ENCODE results near the gene MME.

Gene MME

DNA sequence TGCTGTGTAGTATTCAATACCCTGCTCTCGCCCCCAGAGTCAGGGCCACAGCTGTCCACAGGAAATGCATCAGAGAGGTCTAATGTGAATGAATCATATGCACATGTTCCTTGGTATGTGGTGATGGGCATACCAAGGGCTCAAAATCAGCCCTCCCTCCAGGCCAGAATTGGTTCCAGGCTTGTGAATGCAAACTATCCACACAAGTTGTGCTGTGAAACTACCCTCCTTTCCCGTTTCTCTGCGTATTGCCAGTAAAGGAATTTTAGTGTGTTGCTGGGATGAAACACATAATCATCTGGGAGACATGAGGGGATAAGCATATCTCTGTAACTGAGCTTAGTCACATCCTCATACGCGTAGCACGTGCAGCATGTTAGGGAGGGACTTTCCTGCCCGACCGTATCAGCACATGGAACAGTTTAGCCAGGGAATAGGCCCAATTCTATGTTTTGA, 9.2 kb upstream of the MME start:
- Mint-ChIP-seq H3K36me3 (no peaks in the 10 kb centered on the region), H3K27ac (no peak overlapping the region), H3K9me3 (peaks cover 19% of the 10 kb centered on the region), H3K4me1 (no peaks in the 10 kb centered on the region), H3K4me3 (no peak overlapping the region)
- ATAC-seq (no peak), DNase-seq (ENCODE audit: low spot score in 2 of 2) (no peak)

DNA sequence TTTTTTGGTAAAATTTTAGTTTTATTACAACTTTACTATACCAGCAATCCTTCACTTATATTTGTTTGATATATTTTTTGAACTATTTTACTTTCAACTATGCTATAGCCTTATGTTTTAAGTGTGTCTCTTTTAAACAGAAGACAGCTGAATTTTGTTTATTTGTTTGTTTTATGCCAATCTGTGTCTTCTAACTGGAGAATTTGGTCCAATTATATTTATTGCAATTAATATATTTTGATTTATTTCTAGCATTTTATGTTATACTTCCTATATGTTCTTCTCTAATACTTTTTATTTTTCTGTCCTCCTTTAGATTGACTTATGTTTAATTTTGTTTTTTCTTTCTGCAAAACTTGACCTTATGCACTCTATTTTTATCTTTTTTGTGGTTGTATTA, 4.9 kb upstream of the MME start:
- H3K4me3 Mint-ChIP-seq, result no peak overlapping the region
- H3K36me3 Mint-ChIP-seq, result no peaks in the 10 kb centered on the region
- DNase-seq (ENCODE audit: low spot score in 2 of 2) (no peak), ATAC-seq (no peak)
- no peak overlapping the region for H3K27ac Mint-ChIP-seq
- H3K9me3 Mint-ChIP-seq, result peaks cover 15% of the 10 kb centered on the region
- no peaks in the 10 kb centered on the region for H3K4me1 Mint-ChIP-seq

DNA sequence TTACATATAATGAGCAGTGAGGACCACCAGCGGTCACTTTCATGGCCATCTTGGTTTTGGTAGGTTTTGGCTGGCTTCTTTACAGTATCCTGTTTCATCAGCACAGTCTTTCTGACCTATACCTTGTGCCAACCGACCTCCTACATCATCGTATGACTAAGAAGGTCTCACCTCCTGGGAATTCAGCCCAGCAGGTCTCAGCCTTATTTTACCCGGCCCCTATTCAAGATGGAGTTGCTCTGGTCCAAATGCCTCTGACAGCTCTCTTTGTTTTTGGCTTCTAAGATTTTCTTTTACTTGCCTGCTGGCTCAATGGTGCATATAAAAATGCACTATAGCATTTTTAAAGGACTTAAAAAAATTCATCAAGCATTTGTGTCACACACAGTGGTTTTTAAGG, 3.2 kb upstream of the MME start:
- no peak overlapping the region for H3K27ac Mint-ChIP-seq
- no peak overlapping the region for H3K4me3 Mint-ChIP-seq
- H3K4me1 Mint-ChIP-seq, result no peaks in the 10 kb centered on the region
- ATAC-seq (no peak), DNase-seq (ENCODE audit: low spot score in 2 of 2) (no peak)
- H3K36me3 Mint-ChIP-seq, result no peaks in the 10 kb centered on the region
- H3K9me3 Mint-ChIP-seq, result peaks cover 15% of the 10 kb centered on the region

DNA sequence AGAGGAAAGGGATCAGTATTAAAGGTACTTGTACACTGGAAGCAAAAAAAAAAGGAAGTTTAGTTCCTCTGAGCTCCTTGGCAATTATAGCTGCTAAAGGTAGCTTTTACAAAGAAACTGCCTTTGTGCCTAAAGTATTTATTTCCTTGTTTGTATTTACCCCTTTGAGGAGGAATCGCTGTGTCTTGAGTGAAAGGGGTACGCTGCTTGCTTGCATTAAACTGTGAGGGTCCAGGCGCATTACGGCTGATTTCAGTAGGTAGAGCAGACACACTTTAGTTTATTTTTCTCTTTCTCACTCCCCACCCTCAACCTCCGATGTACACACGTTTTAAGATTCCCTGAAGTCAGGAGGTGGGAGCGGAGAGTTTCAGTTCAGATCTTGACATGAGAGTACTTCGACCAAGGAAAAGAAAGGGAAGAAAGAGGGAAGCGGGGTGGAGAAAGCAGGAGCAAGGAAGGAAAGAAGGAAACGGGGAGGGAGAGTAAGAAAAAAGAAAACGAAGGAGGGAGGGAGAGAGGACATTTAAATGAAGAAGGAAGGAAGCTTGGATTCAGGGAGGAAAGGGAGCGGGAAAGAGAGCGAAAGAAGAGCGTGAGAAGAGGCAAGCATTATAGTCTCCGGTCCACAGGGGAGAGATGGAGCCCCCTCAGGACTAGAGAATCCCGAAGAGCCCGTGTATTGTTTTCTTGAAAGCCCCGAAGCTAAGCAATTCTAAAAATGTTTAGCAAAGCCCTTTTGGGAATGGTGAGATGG, 1.2 kb upstream of the MME start:
- DNase-seq (ENCODE audit: low spot score in 2 of 2), result no peak
- Mint-ChIP-seq H3K9me3 (peaks cover 10% of the 10 kb centered on the region), H3K4me1 (no peaks in the 10 kb centered on the region), H3K36me3 (no peaks in the 10 kb centered on the region), H3K27ac (no peak overlapping the region), H3K4me3 (peak overlapping the region; percentile 7)
- no peak for ATAC-seq

DNA sequence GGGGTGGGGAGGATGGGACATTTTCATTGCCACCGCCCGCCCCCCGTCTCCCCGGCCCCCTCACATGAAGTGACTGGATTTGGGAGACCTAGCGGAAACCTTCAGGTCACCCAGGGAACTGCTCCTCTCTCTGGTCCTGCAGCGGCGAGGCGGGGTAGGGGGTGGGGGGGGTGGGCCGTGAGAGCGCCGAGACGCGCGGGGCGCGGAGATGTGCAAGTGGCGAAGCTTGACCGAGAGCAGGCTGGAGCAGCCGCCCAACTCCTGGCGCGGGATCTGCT, 712 bp upstream of the MME start:
- Mint-ChIP-seq H3K4me1 (no peaks in the 10 kb centered on the region), H3K27ac (no peak overlapping the region), H3K36me3 (no peaks in the 10 kb centered on the region), H3K4me3 (peak overlapping the region; percentile 39), H3K9me3 (peaks cover 6% of the 10 kb centered on the region)
- no peak for DNase-seq (ENCODE audit: low spot score in 2 of 2)
- no peak for ATAC-seq

DNA sequence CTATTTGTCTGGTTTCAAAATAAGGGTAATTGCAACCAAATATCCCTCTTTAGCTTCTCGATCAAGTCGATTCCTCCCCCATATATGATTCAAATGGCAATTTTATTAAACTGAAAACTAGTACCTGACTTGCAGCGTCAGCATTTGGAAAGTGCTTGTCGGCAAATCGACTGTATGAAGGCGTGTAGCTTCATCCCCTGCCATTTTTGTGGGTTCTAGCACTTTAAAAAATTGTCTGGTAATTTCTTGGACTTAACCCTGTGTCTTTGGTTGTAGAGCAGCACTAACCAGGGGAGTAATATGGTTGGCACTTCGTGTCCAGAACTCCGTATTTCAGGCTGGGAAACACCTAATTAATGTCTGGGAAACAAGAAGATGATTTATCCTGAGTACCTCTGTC, 573 bp downstream of the MME start:
- Mint-ChIP-seq H3K4me3 (peak overlapping the region; percentile 39), H3K27ac (no peak overlapping the region), H3K36me3 (no peaks in the 10 kb centered on the region), H3K9me3 (peaks cover 5% of the 10 kb centered on the region), H3K4me1 (no peaks in the 10 kb centered on the region)
- no peak for DNase-seq (ENCODE audit: low spot score in 2 of 2)
- ATAC-seq, result no peak

DNA sequence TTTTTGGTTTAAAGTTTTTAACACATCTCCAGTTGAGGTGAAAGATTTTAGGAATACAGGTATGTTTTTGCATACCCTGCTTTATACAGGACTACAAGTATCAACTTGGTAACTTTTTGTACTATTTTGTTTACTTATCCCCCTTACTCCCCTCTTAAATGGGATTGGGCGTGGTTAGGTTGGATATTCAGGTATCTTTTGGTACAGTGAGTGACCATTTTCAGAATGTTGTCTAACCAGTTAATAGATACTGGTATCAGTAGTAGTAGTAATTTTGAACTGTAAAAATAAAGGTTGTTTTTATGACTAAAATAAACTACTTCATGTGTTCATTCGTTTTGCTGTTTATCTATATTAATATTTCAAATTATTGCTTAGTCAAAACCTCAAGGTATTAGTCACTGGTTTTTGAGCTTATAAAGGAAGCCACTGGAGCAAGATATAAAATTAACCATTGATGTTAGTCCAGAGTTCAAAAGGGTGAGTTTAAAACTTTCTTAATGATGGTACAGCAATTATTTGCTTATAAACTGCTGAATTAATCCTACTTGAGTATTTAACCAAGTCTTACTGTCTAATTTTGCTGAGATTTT, 3.3 kb downstream of the MME start:
- no peak for ATAC-seq

DNA sequence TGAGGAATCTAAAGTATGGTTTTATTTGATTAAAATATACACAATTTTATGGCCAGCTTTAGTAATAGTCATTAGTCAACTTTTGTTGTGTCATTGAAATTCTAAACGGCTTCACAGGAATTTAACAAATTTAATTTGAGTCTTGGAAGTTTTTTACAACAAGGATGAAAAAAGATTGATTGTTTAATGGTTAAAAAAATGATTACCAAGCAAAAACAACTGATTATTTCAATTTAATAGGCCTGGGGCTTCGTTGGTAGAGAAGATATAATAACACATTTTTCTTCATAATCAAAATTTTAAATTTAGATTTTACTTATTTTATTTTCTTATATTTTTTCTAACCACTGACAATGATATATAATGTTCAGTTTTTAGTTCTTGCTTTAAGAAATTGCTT, 4.4 kb downstream of the MME start:
- no peak overlapping the region for H3K27ac Mint-ChIP-seq
- no peaks in the 10 kb centered on the region for H3K4me1 Mint-ChIP-seq
- DNase-seq (ENCODE audit: low spot score in 2 of 2), result no peak
- peaks cover 9% of the 10 kb centered on the region for H3K9me3 Mint-ChIP-seq
- ATAC-seq, result no peak
- H3K4me3 Mint-ChIP-seq, result no peak overlapping the region
- H3K36me3 Mint-ChIP-seq, result no peaks in the 10 kb centered on the region

More for the DNA sequence above, 3.3 kb downstream of the MME start:
- no peaks in the 10 kb centered on the region for H3K36me3 Mint-ChIP-seq
- no peak for DNase-seq (ENCODE audit: low spot score in 2 of 2)
- no peak overlapping the region for H3K4me3 Mint-ChIP-seq
- peaks cover 9% of the 10 kb centered on the region for H3K9me3 Mint-ChIP-seq
- H3K27ac Mint-ChIP-seq, result no peak overlapping the region
- no peaks in the 10 kb centered on the region for H3K4me1 Mint-ChIP-seq

DNA sequence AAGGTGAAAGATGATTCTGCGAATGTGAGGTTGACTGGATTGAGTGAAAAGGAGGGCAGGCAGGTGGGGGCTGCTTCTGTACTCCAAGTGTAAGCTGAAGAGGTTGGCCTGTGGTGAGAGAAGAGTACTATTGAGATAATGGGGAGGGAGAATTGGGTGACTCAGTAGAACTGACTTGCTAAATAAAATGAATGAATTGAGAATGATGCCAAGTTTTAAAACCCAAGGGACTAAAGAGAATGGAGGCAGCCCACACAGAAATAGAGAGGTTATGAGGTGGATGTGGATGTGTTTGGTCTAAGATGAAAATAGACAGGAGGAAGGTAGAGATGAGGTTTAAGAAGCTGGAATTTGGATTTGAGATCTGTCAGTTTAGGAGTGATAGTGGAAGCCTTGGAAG, 5.9 kb downstream of the MME start:
- H3K36me3 Mint-ChIP-seq, result no peaks in the 10 kb centered on the region
- ATAC-seq (no peak), DNase-seq (ENCODE audit: low spot score in 2 of 2) (no peak)
- H3K27ac Mint-ChIP-seq, result no peak overlapping the region
- H3K4me3 Mint-ChIP-seq, result no peak overlapping the region
- no peaks in the 10 kb centered on the region for H3K4me1 Mint-ChIP-seq
- H3K9me3 Mint-ChIP-seq, result peaks cover 9% of the 10 kb centered on the region

DNA sequence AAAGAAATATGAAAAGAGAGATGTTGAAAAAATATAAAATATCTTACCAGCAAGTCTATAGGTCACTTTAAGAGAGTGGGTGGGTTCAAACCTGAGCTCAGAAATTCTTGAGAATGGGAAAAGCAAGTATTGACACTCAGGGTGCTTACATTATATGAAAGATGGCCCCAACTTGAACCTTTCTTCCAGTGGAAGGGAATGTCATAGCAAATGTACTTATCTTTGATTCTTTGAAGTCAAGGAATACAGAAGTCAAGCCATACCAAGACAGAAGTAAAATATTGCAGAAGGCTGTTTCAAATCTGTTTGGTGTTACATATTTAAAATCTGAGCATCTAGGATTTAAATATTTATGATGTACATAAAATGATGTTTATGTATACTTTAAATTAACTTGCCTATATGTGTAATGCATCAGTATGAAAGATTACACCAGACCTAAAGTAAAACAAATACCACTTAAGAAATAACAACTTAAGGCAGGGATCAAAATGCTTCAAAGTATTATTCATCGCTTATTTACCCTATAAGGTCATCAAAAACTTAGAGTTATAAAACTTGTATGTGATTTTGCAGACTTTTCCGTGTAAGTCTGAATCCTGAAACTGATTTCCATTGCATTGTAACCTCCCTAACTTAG, 8.7 kb downstream of the MME start:
- ATAC-seq, result no peak
- Mint-ChIP-seq H3K36me3 (no peaks in the 10 kb centered on the region), H3K27ac (no peak overlapping the region), H3K4me3 (no peak overlapping the region), H3K4me1 (no peaks in the 10 kb centered on the region), H3K9me3 (peaks cover 9% of the 10 kb centered on the region)
- DNase-seq (ENCODE audit: low spot score in 2 of 2), result no peak

DNA sequence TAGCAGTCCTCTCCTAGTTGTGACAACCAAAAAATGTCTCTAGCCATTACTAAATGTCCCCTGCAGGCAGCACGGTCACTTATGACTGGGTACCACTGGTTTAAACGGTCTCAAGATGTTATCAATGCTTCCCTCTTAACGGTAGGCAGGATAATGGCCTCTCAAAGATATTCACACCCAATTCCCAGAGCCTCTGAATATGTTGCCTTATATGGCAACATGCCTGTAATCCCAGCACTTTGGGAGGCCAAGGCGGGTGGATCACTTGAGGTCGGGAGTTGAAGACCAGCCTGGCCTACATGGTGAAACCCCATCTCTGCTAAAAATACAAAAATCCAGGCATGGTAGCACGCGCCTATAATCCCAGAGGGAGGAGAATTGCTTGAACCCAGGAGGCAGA, 9.4 kb downstream of the MME start:
- DNase-seq (ENCODE audit: low spot score in 2 of 2), result no peak
- no peak overlapping the region for H3K4me3 Mint-ChIP-seq
- H3K4me1 Mint-ChIP-seq, result no peaks in the 10 kb centered on the region
- peaks cover 9% of the 10 kb centered on the region for H3K9me3 Mint-ChIP-seq
- no peak for ATAC-seq
- no peak overlapping the region for H3K27ac Mint-ChIP-seq
- no peaks in the 10 kb centered on the region for H3K36me3 Mint-ChIP-seq

DNA sequence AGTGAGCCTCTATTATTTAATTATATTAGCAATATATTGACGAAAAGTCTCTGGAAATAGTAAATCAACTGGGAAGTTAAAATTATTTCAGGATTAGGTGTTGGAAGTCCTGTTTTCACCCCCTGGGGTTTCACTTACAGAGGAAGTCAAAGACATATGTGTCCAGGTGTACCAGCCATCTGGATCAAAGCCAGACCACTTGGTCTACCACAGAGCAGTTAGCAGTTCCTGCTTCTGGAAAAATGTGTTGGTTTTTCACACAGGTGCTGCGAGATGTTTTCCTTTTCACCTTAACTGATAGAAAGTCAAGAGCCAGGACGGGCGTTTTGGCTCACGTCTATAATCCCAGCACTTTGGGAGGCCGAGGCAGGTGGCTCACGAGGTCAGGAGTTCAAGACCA, 13.1 kb downstream of the MME start:
- Mint-ChIP-seq H3K4me3 (no peak overlapping the region), H3K27ac (no peak overlapping the region), H3K9me3 (no peaks in the 10 kb centered on the region), H3K4me1 (no peaks in the 10 kb centered on the region), H3K36me3 (no peaks in the 10 kb centered on the region)
- ATAC-seq (no peak), DNase-seq (ENCODE audit: low spot score in 2 of 2) (no peak)

DNA sequence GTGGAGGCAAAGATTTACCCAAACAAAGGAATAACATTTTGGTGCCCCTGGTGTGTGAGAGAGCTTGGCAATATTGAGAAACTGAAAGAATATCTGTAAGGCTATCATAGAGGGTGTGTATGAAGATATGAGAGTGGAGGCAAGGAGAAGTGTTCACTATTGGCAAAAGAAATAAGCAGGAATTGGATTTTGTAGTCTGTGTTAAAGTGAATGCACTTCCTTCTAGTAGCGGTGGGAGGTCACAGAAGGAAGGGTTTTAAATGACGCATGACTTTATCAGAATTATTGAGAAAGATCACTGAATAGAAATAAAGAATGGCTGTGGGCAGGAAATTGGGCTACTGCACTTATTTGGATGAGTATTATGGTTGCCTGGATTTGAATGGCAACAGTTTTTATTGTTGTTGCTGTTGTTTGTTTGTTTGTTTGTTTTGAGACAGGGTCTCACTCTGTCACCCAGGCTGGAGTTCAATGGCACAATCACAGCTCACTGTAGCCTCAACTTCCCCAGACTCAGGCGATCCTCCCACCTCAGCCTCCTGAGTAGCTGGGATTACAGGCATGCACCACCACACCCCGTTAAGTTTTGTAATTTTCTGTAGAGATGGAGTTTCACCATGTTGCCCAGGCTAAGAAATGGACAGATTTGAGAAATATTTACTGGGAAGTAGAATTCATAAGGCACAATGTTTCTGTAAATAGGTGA, 16.3 kb downstream of the MME start:
- H3K9me3 Mint-ChIP-seq, result peaks cover 4% of the 10 kb centered on the region
- no peaks in the 10 kb centered on the region for H3K36me3 Mint-ChIP-seq
- no peak overlapping the region for H3K4me3 Mint-ChIP-seq
- no peaks in the 10 kb centered on the region for H3K4me1 Mint-ChIP-seq
- ATAC-seq, result no peak
- H3K27ac Mint-ChIP-seq, result no peak overlapping the region
- no peak for DNase-seq (ENCODE audit: low spot score in 2 of 2)

DNA sequence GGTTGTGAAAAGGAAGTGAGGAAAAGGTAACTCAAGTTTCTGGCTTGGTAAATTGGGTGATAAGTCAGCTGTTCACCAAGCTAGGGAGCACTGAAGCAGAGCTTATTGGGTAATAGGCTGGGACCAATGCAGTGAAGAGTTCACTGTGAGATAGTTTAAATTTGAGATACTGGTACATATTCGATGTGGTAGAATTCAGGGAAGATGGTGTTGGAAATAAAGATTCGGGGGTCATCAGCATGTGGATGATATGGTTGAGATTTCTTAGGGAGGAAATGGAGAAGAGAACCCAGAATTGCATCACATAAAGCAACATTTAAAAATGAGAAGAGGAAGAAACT, 16.9 kb downstream of the MME start:
- peaks cover 4% of the 10 kb centered on the region for H3K9me3 Mint-ChIP-seq
- DNase-seq (ENCODE audit: low spot score in 2 of 2) (no peak), ATAC-seq (no peak)
- no peak overlapping the region for H3K4me3 Mint-ChIP-seq
- no peaks in the 10 kb centered on the region for H3K4me1 Mint-ChIP-seq
- H3K36me3 Mint-ChIP-seq, result no peaks in the 10 kb centered on the region
- H3K27ac Mint-ChIP-seq, result no peak overlapping the region

DNA sequence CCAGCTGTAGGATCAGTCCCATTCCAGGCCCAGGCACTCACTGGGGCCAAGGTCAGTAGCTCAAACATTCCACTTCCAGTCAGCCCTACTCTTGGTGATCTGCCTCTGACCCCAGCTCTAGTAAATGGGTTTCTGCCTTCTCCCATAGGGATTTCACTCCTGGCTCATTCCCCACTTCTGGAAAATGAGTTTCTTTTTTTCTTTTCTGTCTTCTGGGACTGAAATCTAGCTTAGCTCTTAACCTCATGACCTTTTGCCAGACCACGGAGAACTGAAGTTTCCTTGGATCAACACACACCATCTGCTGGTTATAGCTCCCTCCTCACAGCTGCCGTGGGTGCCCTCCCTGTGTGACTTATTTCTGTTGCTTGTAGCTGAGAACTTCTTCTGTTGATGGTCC, 21.3 kb downstream of the MME start:
- ATAC-seq, result no peak
- Mint-ChIP-seq H3K4me1 (no peaks in the 10 kb centered on the region), H3K4me3 (no peak overlapping the region), H3K36me3 (no peaks in the 10 kb centered on the region), H3K27ac (no peak overlapping the region), H3K9me3 (peaks cover 6% of the 10 kb centered on the region)
- no peak for DNase-seq (ENCODE audit: low spot score in 2 of 2)

DNA sequence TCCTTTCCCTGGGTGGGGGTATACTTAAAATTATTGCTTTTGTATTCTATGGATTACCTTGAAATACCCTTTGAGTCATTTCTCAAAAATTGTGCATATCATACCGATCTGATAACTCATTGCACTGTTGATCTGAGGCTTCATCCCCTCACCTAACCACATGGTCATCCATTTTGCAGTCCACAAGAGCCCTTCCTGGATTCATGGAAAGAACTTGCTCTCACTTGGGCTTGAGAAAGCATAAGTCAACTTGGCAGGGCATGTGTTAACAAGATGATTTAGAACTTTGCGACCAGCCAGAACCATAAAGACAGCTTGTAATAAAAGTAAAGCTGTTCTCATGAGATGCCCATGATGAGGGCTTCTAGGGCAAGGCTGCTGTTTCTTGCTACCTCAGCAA, 22.2 kb downstream of the MME start:
- H3K4me3 Mint-ChIP-seq, result no peak overlapping the region
- H3K36me3 Mint-ChIP-seq, result no peaks in the 10 kb centered on the region
- H3K4me1 Mint-ChIP-seq, result no peaks in the 10 kb centered on the region
- ATAC-seq (no peak), DNase-seq (ENCODE audit: low spot score in 2 of 2) (no peak)
- no peak overlapping the region for H3K27ac Mint-ChIP-seq
- peaks cover 6% of the 10 kb centered on the region for H3K9me3 Mint-ChIP-seq
